Epidermal melanocyte (primary cell): ENCODE data around the gene SMARCD2.
"Not testable (repeated sequence)": the region's sequence is repeated elsewhere in the genome, so short reads cannot be mapped to it uniquely, and the experiment has no call there.

Experiments used
- DNase-seq: peaks from one replicate; pipeline ENCODE4 v3.0.0; 2011; ENCODE audit warnings: low spot score; ENCODE audit not compliant: insufficient read length

The SMARCD2 gene

DNA sequence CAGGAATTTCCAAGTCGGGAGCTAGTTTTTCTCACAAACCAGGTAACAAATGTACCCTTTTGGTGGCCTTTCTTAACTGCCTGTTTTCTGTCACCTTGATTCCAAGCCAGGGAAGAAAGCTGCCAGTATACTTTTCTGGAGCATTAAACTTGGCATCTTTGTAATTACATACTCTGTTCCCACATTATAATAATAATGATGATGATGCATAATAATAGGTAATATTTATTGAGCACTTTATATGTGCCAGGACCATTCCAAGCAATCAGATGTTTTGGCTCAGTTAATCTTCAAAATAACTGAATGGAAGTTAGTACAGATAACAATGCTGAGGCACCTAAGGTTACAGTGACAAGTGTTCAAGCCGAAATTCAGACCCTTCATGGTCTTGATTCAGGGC lies 26.4 kb downstream of the SMARCD2 start:
- DNase-seq, result no peak

DNA sequence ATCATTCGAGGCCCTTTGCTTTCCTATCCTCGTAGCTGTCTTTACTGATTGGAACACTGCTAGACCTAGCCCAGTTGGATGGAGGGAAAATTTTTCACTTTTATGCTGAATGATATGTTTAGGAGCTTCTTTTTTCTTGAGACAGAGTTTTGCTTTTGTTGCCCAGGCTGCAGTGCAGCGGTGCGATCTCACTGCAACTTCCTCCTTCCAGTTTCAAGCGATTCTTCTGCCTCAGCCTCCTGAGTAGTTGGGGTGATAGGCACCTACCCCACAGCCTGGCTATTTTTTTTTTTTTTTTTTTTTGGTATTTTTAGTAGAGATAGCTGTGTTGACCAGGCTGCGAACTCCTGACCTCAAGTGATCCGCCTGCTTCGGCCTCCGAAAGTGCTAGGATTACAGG lies 32.5 kb downstream of the SMARCD2 start:
- DNase-seq, result no peak

DNA sequence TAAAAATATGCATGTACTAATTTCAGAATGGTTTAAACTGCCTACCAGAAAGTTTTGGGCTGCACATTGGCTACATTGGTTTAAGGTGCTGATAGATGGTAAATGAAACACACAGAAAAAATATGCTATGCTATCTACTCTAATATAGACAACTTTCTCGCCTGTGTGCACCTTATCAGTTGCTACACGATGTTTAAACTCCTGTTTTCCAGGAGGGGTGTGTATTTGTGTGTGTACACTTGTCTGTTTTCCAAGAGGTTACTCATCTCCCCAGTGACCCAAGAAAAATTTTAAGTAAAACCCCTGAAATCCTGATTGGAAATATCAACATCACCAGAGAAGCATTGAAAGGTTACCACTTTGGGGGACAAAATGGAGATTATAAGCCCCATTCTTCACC lies 36.9 kb downstream of the SMARCD2 start:
- DNase-seq, result no peak

DNA sequence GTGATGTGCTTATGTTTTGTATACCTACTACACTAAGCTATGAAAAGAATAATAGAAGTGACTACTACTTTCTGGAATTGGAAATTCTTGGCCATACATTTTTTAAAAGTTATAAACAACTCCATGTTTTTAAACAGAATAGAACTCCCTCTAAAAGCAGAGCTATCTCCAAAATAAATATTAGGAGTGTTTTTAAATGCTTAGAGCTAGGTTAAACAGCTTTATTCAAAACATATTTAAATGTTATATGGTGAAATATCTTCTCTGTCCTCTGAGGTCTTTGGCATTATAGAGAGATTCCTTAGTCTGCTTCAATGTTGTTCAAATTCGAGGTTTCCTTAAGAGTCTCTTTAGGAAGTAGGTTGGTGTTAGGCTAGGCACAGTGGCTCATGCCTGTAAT lies 38.2 kb downstream of the SMARCD2 start:
- no peak for DNase-seq

- DNase-seq, result no peak
Measured at GRCh38 chr17:63800783-63801182, 41.7 kb downstream of the SMARCD2 start.

DNA sequence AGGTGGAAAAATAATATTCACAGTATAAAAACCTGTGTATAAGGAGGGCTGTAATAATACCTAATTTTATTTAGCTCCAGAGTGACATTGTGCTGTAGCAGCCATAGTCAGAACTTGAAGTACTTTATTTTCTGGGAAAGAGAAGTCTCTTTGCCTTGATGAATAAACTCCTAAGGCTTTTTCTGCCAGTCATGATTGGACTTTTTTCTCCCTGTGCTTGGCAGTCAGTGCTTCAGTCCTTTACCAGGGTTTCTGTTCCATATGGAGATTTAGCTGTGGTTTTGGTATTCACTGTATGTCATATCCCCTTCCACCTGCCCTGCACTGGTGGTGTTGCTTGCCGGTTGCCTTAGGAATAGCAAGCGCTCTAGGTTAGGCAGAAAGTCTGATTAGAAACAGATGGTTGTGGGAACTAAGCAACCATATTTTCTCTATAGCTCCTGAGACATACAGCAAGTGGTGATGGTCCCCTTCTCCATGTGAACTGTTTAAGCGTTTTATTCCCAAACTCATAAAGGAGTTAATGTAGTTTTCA lies 43.8 kb downstream of the SMARCD2 start:
- no peak for DNase-seq

DNA sequence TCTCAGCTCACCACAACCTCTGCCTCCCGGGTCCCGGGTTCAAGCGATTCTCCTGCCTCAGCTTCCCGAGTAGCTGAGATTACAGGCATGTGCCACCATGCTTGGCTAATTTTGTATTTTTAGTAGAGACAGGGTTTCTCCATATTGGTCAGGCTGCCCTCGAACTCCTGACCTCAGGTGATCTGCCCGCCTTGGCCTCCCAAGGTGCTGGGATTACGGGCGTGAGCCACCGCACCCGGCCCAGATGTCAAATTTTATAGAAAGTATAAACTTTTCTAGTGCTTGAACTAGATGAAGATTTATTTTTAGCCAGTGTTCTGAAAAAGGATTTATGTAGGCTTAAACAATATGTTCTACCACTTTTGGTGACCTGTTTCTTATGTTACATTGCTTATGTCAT lies 46.1 kb downstream of the SMARCD2 start:
- not testable (repeated sequence) for DNase-seq

GRCh38 chr17:63792055-63792729 lies 50.3 kb downstream of the SMARCD2 start:
- DNase-seq, result no peak

DNA sequence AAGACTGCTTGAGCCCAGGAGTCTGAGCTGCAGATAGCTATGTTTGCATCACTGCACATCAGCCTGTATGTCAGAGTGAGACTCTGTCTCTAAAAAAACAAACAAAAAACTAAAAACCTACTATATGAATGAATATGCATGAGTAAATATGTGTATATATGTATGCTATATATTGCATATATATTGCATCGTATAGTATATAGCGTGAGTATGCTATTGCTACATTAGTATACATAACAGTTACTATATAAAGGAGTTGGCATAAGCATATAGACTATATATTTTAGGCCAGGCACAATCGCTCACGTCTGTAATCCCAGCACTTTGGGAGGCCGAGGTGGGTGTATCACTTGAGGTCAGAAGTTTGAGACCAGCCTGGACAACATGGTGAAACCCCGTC lies 52.4 kb downstream of the SMARCD2 start:
- no peak for DNase-seq

GRCh38 chr17:63786971-63787711 lies 55.3 kb downstream of the SMARCD2 start:
- DNase-seq, result no peak

GRCh38 chr17:63786117-63786516 lies 56.4 kb downstream of the SMARCD2 start:
- DNase-seq, result no peak

DNA sequence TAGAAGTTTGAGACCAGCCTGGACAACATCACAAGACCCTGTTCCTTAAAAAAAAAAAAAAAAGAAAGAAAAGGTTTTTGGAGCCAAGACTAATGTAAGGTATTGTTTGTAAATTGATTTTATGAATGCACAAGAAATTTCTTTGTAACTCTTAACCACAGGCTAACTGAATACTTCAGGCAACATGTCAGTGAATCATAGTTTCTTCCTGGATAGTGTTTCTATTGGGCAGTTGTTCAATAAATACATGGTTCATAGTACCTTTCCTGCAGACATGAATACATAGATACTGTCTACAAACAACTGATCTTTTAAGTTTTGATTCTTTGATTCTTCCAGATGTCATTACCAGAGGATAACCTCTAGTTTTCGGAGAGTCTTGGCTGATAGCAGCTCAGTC lies 56.9 kb downstream of the SMARCD2 start:
- DNase-seq, result no peak

GRCh38 chr17:63783522-63783921 lies 59.0 kb downstream of the SMARCD2 start:
- no peak for DNase-seq
